Measurements from ENCODE around the gene FAM53B. TPM values are rescaled to one million over a fixed set of nuclear protein-coding genes. Genes with fewer than 3 reads are reported as not detected.
A peak's percentile ranks its signal among the peaks of the same experiment; 100 is the strongest.

The FAM53B gene
- total and polyA plus RNA-seq, 7 donors: 9.6 to 36.6 (median 34.2) TPM

- intact Hi-C loops (cut with DNase I): loop anchor here (1.0 to 10.0 kb wide), 6 partner anchors 41 to 326 kb away; partner anchors contain the start of genes EEF1AKMT2 and OAT
- WGBS, 2 donors: 0 to 1% methylated on average over 101 of the region's 101 CpGs
- TF ChIP-seq POLR2A (IDR thresholded peaks at IDR 0.05) (no peak), POLR2AphosphoS5 (IDR thresholded peaks at IDR 0.05) (peak in 1 of 4 donors; percentile 14)
- Histone ChIP-seq H3K36me3 (peaks cover 0 to 5% (median 2%) of the 10 kb centered on the region in 4 donors), H3K27ac (peak overlapping the region; percentile 86 to 94 (median 89)), H3K9me3 (no peaks in the 10 kb centered on the region), H3K4me1 (peaks cover 0 to 61% (median 55%) of the 10 kb centered on the region in 4 donors), H3K27me3 (no peaks in the 10 kb centered on the region), H3K4me3 (peak overlapping the region; percentile 53 to 82 (median 76))
- DNase-seq: peak; percentile 73
Measured at GRCh38 chr10:124743191-124744101, 732 bp downstream of the FAM53B start.

GRCh38 chr10:124742413-124743190 lies 1.6 kb downstream of the FAM53B start:
- Histone ChIP-seq H3K27ac (peak overlapping the region; percentile 86 to 94 (median 89)), H3K9me3 (no peaks in the 10 kb centered on the region), H3K36me3 (no peaks in the 10 kb centered on the region), H3K4me1 (peaks cover 0 to 70% (median 64%) of the 10 kb centered on the region in 4 donors), H3K4me3 (peak overlapping the region; percentile 53 to 82 (median 76)), H3K27me3 (no peaks in the 10 kb centered on the region)
- DNase-seq: peak; percentile 78
- intact Hi-C loops (cut with DNase I): loop anchor here (5.0 to 10.0 kb wide), 5 partner anchors 40 to 325 kb away; partner anchors contain the start of genes EEF1AKMT2 and OAT
- 2 to 7% methylated on average over 42 of the region's 42 CpGs for WGBS, 2 donors
- no peak for TF ChIP-seq POLR2A (IDR thresholded peaks at IDR 0.05)
- peak in 2 of 4 donors; percentile 5 to 51 for TF ChIP-seq POLR2AphosphoS5 (IDR thresholded peaks at IDR 0.05)

GRCh38 chr10:124741922-124742412 lies 2.2 kb downstream of the FAM53B start:
- WGBS, 2 donors: 52 to 55% methylated on average over 9 of the region's 9 CpGs
- Histone ChIP-seq H3K27ac (peak overlapping the region; percentile 86 to 94 (median 89)), H3K4me3 (peak overlapping the region; percentile 53 to 82 (median 76)), H3K9me3 (no peaks in the 10 kb centered on the region), H3K36me3 (no peaks in the 10 kb centered on the region), H3K4me1 (peaks cover 0 to 76% (median 70%) of the 10 kb centered on the region in 4 donors), H3K27me3 (no peaks in the 10 kb centered on the region)
- no peak for TF ChIP-seq POLR2AphosphoS5 (IDR thresholded peaks at IDR 0.05)
- TF ChIP-seq CTCF (IDR thresholded peaks at IDR 0.05): no peak
- TF ChIP-seq EP300 (IDR thresholded peaks at IDR 0.05): no peak
- TF ChIP-seq POLR2A (IDR thresholded peaks at IDR 0.05): no peak
- peak; percentile 73 for DNase-seq
- intact Hi-C loops (cut with DNase I): loop anchor here (1.0 to 10.0 kb wide), 7 partner anchors 40 to 325 kb away; partner anchors contain the start of genes EEF1AKMT2 and OAT

GRCh38 chr10:124741281-124741921 lies 2.8 kb downstream of the FAM53B start:
- intact Hi-C loops (cut with DNase I): loop anchor here (1.0 to 10.0 kb wide), 7 partner anchors 39 to 324 kb away; partner anchors contain the start of genes EEF1AKMT2 and OAT
- Histone ChIP-seq H3K4me3 (peak overlapping the region in 2 of 4 donors; percentile 82), H3K36me3 (no peaks in the 10 kb centered on the region), H3K27me3 (no peaks in the 10 kb centered on the region), H3K27ac (peak overlapping the region; percentile 86 to 94 (median 89)), H3K4me1 (peaks cover 0 to 82% (median 76%) of the 10 kb centered on the region in 4 donors), H3K9me3 (no peaks in the 10 kb centered on the region)
- WGBS, 2 donors: 8 to 20% methylated on average over 13 of the region's 13 CpGs
- DNase-seq: peak; percentile 92
- TF ChIP-seq POLR2A (IDR thresholded peaks at IDR 0.05): no peak
- peak in 2 of 4 donors; percentile 36 to 39 for TF ChIP-seq POLR2AphosphoS5 (IDR thresholded peaks at IDR 0.05)
- no peak for TF ChIP-seq EP300 (IDR thresholded peaks at IDR 0.05)
- TF ChIP-seq CTCF (IDR thresholded peaks at IDR 0.05): peak; percentile 84 to 96 (median 90)
